Measurements from ENCODE around the gene AIRE. TPM values are rescaled to one million over a fixed set of nuclear protein-coding genes. Genes with fewer than 3 reads are reported as not detected.

AIRE gene
- total RNA-seq, 1 experiment from 2014 or later, result 0.09 TPM

GRCh38 chr21:44281801-44282200, 3.9 kb upstream of the AIRE start:
- Mint-ChIP-seq H3K27ac (no peak overlapping the region), H3K9me3 (no peaks in the 10 kb centered on the region), H3K4me1 (peaks cover 21% of the 10 kb centered on the region), H3K36me3 (no peaks in the 10 kb centered on the region), H3K27me3 (ENCODE audit: low read depth) (peaks cover 29% of the 10 kb centered on the region), H3K4me3 (no peak overlapping the region)
- DNase-seq (ENCODE audit: low spot score) (no peak), ATAC-seq (no peak)
- TF ChIP-seq ZNF671 (CRISPR knock-in tag; IDR thresholded peaks at IDR 0.05) (no peak), NR1H2 (CRISPR knock-in tag; IDR thresholded peaks at IDR 0.05) (no peak), ZNF512 (CRISPR knock-in tag; IDR thresholded peaks at IDR 0.05; ENCODE audit: borderline replicate concordance) (no peak), STAT6 (CRISPR knock-in tag; conservative IDR thresholded peaks at IDR 0.05; ENCODE audit: low read depth) (no peak), ZNF263 (CRISPR knock-in tag; IDR thresholded peaks at IDR 0.05; ENCODE audit: low read depth) (no peak), JAZF1 (CRISPR knock-in tag; IDR thresholded peaks at IDR 0.05) (no peak), ELF4 (CRISPR knock-in tag; IDR thresholded peaks at IDR 0.05; ENCODE audit: low read depth) (no peak), NFATC4 (CRISPR knock-in tag; IDR thresholded peaks at IDR 0.05) (no peak)
- TF ChIP-seq, protein P1, sequence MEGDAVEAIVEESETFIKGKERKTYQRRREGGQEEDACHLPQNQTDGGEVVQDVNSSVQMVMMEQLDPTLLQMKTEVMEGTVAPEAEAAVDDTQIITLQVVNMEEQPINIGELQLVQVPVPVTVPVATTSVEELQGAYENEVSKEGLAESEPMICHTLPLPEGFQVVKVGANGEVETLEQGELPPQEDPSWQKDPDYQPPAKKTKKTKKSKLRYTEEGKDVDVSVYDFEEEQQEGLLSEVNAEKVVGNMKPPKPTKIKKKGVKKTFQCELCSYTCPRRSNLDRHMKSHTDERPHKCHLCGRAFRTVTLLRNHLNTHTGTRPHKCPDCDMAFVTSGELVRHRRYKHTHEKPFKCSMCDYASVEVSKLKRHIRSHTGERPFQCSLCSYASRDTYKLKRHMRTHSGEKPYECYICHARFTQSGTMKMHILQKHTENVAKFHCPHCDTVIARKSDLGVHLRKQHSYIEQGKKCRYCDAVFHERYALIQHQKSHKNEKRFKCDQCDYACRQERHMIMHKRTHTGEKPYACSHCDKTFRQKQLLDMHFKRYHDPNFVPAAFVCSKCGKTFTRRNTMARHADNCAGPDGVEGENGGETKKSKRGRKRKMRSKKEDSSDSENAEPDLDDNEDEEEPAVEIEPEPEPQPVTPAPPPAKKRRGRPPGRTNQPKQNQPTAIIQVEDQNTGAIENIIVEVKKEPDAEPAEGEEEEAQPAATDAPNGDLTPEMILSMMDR (IDR thresholded peaks at IDR 0.05), result no peak
- TF ChIP-seq, protein P2, sequence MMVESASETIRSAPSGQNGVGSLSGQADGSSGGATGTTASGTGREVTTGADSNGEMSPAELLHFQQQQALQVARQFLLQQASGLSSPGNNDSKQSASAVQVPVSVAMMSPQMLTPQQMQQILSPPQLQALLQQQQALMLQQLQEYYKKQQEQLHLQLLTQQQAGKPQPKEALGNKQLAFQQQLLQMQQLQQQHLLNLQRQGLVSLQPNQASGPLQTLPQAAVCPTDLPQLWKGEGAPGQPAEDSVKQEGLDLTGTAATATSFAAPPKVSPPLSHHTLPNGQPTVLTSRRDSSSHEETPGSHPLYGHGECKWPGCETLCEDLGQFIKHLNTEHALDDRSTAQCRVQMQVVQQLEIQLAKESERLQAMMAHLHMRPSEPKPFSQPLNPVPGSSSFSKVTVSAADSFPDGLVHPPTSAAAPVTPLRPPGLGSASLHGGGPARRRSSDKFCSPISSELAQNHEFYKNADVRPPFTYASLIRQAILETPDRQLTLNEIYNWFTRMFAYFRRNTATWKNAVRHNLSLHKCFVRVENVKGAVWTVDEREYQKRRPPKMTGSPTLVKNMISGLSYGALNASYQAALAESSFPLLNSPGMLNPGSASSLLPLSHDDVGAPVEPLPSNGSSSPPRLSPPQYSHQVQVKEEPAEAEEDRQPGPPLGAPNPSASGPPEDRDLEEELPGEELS (CRISPR knock-in tag; IDR thresholded peaks at IDR 0.05), result no peak
- TF ChIP-seq, protein P3, sequence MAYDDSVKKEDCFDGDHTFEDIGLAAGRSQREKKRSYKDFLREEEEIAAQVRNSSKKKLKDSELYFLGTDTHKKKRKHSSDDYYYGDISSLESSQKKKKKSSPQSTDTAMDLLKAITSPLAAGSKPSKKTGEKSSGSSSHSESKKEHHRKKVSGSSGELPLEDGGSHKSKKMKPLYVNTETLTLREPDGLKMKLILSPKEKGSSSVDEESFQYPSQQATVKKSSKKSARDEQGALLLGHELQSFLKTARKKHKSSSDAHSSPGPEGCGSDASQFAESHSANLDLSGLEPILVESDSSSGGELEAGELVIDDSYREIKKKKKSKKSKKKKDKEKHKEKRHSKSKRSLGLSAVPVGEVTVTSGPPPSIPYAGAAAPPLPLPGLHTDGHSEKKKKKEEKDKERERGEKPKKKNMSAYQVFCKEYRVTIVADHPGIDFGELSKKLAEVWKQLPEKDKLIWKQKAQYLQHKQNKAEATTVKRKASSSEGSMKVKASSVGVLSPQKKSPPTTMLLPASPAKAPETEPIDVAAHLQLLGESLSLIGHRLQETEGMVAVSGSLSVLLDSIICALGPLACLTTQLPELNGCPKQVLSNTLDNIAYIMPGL (CRISPR knock-in tag; IDR thresholded peaks at IDR 0.05), result no peak
- TF ChIP-seq, protein P4, sequence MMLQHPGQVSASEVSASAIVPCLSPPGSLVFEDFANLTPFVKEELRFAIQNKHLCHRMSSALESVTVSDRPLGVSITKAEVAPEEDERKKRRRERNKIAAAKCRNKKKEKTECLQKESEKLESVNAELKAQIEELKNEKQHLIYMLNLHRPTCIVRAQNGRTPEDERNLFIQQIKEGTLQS (CRISPR knock-in tag; conservative IDR thresholded peaks at IDR 0.05), result no peak
- POLR2A ChIA-PET, result no interaction called here
- CTCF ChIA-PET, result no interaction called here

DNA sequence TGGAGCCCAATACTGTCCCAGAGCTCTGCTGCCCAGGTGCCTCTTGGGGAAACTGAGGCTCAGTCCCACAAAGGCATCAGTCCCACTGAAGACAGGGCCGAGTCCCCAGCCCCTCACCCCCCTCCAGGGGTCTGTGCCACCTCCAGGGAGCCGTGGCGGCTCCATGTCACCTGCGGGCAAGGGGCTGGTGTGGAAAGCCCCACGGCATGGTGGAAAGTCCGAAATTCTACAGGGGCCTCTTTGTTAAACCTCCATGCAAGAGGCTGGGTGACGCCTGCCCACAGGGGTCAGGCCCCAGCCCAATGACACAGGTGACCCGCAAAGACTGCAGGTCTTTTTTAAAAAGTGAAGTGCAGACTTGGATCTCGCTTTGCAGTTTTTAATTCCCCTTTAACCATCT, 3.3 kb upstream of the AIRE start:
- no peaks in the 10 kb centered on the region for H3K9me3 Mint-ChIP-seq
- H3K4me1 Mint-ChIP-seq, result peaks cover 21% of the 10 kb centered on the region
- DNase-seq (ENCODE audit: low spot score), result no peak
- POLR2A ChIA-PET, result no interaction called here
- no peaks in the 10 kb centered on the region for H3K36me3 Mint-ChIP-seq
- no peak overlapping the region for H3K27ac Mint-ChIP-seq
- H3K27me3 Mint-ChIP-seq (ENCODE audit: low read depth), result peaks cover 30% of the 10 kb centered on the region
- no peak for ATAC-seq
- CTCF ChIA-PET, result no interaction called here
- H3K4me3 Mint-ChIP-seq, result no peak overlapping the region
- TF ChIP-seq HMGA2 (CRISPR knock-in tag; IDR thresholded peaks at IDR 0.05), result no peak
- no peak for TF ChIP-seq TCF7 (CRISPR knock-in tag; IDR thresholded peaks at IDR 0.05; ENCODE audit: low read depth)
- TF ChIP-seq ZNF512 (CRISPR knock-in tag; IDR thresholded peaks at IDR 0.05; ENCODE audit: borderline replicate concordance), result no peak
- no peak for TF ChIP-seq ATF1 (CRISPR knock-in tag; IDR thresholded peaks at IDR 0.05)
- TF ChIP-seq FOXK1 (CRISPR knock-in tag; IDR thresholded peaks at IDR 0.05), result no peak
- TF ChIP-seq OVOL2 (CRISPR knock-in tag; IDR thresholded peaks at IDR 0.05; ENCODE audit: borderline replicate concordance), result no peak
- no peak for TF ChIP-seq MXD4 (CRISPR knock-in tag; IDR thresholded peaks at IDR 0.05; ENCODE audit: borderline replicate concordance)
- TF ChIP-seq NFE2L1 (CRISPR knock-in tag; IDR thresholded peaks at IDR 0.05), result no peak
- TF ChIP-seq, protein P5, sequence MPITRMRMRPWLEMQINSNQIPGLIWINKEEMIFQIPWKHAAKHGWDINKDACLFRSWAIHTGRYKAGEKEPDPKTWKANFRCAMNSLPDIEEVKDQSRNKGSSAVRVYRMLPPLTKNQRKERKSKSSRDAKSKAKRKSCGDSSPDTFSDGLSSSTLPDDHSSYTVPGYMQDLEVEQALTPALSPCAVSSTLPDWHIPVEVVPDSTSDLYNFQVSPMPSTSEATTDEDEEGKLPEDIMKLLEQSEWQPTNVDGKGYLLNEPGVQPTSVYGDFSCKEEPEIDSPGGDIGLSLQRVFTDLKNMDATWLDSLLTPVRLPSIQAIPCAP (CRISPR knock-in tag; IDR thresholded peaks at IDR 0.05), result no peak
- TF ChIP-seq, protein P1 (IDR thresholded peaks at IDR 0.05), result no peak
- TF ChIP-seq PRRX2 (CRISPR knock-in tag; IDR thresholded peaks at IDR 0.05), result no peak
